K562 treated with DMSO at 1 percent for 4 hours (cell line): Measurements from ENCODE around the gene INSYN2A. TPM values are rescaled to one million over a fixed set of nuclear protein-coding genes. Genes with fewer than 3 reads are reported as not detected.

Source experiments
- total RNA-seq: library from RNA; unstranded; fragments of 300-600 nt; gene quantifications from 2 replicates; pipeline ENCODE4 v1.2.3, GENCODE V29; 2022; ENCODE audit not compliant: insufficient read depth

The INSYN2A gene, protein sequence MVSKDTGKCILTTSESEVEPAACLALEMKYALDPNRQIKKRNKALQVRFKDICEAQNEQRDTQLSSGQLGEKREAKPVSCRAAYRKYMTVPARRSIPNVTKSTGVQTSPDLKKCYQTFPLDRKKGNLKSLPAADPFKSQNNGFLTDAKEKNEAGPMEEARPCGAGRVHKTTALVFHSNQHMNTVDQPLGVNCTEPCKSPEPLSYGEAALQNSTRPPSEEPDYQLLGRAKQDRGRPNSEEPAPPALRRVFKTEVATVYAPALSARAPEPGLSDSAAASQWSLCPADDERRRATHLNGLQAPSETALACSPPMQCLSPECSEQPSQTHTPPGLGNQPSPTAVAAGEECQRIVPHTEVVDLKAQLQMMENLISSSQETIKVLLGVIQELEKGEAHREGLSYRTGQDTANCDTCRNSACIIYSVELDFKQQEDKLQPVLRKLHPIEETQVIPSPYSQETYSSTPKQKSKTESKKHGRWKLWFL
- not detected in 2 replicates for total RNA-seq

DNA sequence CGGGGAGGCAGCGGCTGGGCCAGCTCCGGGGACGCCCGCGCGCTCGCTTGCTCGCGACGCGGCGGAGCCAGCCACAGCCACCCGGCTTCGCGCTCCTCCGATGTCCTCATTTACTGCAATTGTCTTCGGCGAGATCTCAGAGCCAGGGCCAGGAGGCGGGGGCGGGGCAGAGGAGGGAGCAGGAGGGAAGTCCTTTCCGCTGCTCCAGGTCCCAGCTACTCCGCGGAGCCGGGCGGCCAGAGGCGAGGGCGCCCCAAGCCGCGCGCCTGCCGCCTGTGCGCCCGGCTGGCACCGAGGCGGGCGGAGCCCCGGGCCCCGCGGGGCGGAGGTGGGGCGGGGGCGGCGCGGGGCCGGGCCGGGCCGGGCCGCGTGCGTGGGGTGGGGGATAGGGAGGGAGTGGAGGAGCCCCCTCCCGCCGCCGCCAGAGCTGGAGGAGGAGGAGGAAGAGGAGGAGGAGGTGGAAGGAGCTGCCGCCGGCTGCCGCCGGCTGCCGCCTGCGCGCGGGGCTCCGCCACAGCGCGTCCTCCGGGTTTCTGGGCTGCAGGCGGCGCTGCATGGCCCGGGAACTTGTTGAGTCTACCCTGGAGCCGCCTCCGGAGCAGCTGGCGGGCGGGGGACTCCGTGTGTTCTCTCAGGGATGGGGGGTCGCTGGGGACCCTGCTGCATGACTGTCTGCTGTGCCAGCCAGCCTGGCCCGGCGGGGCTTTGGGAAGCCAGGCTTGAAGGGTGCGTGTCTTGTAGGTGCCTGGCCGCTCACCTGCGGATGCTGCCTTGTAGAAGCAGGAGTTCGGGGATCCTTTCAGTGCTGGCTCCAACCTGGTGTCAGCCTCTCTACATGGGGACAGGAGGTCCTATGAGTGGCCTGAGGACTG is at the start of gene INSYN2A:
TSS of gene INSYN2A (minus strand) at position 310 of the 872 bp plus-strand sequence. CDS start 20,196 bp downstream, outside the sequence.

